ENCODE results near the gene INTS6. TPM values are rescaled to one million over a fixed set of nuclear protein-coding genes. Genes with fewer than 3 reads are reported as not detected.

Gene INTS6
- total RNA-seq, 4 donors from 2014 or later, result 22.4 to 35.0 (median 29.8) TPM

- Histone ChIP-seq H3K27me3 (no peaks in the 10 kb centered on the region), H3K9me3 (no peaks in the 10 kb centered on the region), H3K4me1 (no peaks in the 10 kb centered on the region), H3K4me3 (no peak overlapping the region), H3K27ac (no peak overlapping the region), H3K36me3 (no peaks in the 10 kb centered on the region)
- no peak for ATAC-seq
- no peak for TF ChIP-seq POLR2AphosphoS5 (IDR thresholded peaks at IDR 0.05)
- TF ChIP-seq POLR2A (IDR thresholded peaks at IDR 0.05), result no peak
- TF ChIP-seq, protein P1, sequence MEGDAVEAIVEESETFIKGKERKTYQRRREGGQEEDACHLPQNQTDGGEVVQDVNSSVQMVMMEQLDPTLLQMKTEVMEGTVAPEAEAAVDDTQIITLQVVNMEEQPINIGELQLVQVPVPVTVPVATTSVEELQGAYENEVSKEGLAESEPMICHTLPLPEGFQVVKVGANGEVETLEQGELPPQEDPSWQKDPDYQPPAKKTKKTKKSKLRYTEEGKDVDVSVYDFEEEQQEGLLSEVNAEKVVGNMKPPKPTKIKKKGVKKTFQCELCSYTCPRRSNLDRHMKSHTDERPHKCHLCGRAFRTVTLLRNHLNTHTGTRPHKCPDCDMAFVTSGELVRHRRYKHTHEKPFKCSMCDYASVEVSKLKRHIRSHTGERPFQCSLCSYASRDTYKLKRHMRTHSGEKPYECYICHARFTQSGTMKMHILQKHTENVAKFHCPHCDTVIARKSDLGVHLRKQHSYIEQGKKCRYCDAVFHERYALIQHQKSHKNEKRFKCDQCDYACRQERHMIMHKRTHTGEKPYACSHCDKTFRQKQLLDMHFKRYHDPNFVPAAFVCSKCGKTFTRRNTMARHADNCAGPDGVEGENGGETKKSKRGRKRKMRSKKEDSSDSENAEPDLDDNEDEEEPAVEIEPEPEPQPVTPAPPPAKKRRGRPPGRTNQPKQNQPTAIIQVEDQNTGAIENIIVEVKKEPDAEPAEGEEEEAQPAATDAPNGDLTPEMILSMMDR (IDR thresholded peaks at IDR 0.05), result no peak
- TF ChIP-seq EP300 (IDR thresholded peaks at IDR 0.05), result no peak
Measured at GRCh38 chr13:51349016-51349415, 103.8 kb downstream of the INTS6 start.

GRCh38 chr13:51348069-51348967, 104.5 kb downstream of the INTS6 start:
- Histone ChIP-seq H3K4me3 (no peak overlapping the region), H3K4me1 (no peaks in the 10 kb centered on the region), H3K27ac (no peak overlapping the region), H3K27me3 (no peaks in the 10 kb centered on the region), H3K36me3 (no peaks in the 10 kb centered on the region), H3K9me3 (no peaks in the 10 kb centered on the region)
- WGBS, 2 donors (ENCODE audit: low coverage in 1 of 2), result 36 to 62% methylated on average over 4 of the region's 10 CpGs
- no peak for ATAC-seq
- TF ChIP-seq POLR2A (IDR thresholded peaks at IDR 0.05) (no peak), EP300 (IDR thresholded peaks at IDR 0.05) (no peak), POLR2AphosphoS5 (IDR thresholded peaks at IDR 0.05) (no peak)
- TF ChIP-seq, protein P1 (IDR thresholded peaks at IDR 0.05), result no peak

DNA sequence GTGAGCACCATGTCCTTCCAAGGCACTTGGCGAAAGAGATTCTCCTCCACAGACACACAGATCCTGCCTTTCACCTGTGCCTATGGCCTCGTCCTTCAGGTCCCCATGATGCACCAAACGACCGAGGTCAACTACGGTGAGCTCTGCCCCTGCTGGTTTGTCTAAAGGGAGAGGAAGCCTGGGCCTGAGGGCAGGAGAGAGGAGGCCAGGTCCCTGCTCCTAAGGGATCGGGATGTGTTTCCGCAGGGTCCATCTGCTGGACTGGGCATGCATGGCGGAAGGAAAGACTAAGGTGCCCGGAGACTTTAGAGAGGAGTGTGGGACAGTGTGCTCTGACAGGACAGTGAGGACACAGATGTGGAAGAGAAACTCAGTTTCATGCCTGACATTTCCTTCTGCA, 105.7 kb downstream of the INTS6 start:
- H3K4me3 ChIP-seq, result no peak overlapping the region
- no peak overlapping the region for H3K27ac ChIP-seq
- no peak for ATAC-seq
- TF ChIP-seq POLR2AphosphoS5 (IDR thresholded peaks at IDR 0.05), result no peak
- no peak for TF ChIP-seq EP300 (IDR thresholded peaks at IDR 0.05)
- TF ChIP-seq, protein P1 (IDR thresholded peaks at IDR 0.05), result no peak
- TF ChIP-seq POLR2A (IDR thresholded peaks at IDR 0.05), result no peak
- H3K4me1 ChIP-seq, result no peaks in the 10 kb centered on the region
- WGBS, 2 donors (ENCODE audit: low coverage in 1 of 2), result 100% methylated on average over 3 of the region's 9 CpGs; no CpG with 5 or more reads in 1 of the 2 donors
- no peaks in the 10 kb centered on the region for H3K9me3 ChIP-seq
- H3K36me3 ChIP-seq, result no peaks in the 10 kb centered on the region
- no peaks in the 10 kb centered on the region for H3K27me3 ChIP-seq

GRCh38 chr13:51346397-51346796, 106.4 kb downstream of the INTS6 start:
- Histone ChIP-seq H3K9me3 (no peaks in the 10 kb centered on the region), H3K27me3 (no peaks in the 10 kb centered on the region), H3K4me1 (no peaks in the 10 kb centered on the region), H3K4me3 (no peak overlapping the region), H3K27ac (no peak overlapping the region), H3K36me3 (no peaks in the 10 kb centered on the region)
- WGBS, 2 donors (ENCODE audit: low coverage in 1 of 2), result 67 to 90% methylated on average over 1 to 2 of the region's 2 CpGs
- ATAC-seq, result no peak
- TF ChIP-seq EP300 (IDR thresholded peaks at IDR 0.05) (no peak), POLR2AphosphoS5 (IDR thresholded peaks at IDR 0.05) (no peak), POLR2A (IDR thresholded peaks at IDR 0.05) (no peak)
- TF ChIP-seq, protein P1 (IDR thresholded peaks at IDR 0.05), result no peak

DNA sequence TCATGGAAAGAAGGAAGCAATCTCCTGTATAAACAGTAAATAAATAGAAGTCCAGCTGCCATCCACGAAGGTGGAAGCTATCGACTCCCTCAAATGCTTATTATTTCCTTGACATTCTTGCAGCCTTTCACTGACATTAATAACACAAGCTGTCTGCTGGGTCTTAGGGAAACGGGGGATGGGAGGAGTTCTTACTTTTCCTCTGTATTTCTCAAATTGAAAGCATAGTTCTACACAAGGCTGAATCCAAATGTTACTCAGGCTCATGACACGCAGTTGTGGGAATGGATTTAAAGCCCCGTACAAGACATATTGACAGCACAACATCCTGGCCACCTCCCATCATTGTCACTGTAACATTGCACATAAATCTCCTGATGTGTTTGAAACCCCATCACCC, 109.4 kb downstream of the INTS6 start:
- Histone ChIP-seq H3K36me3 (no peaks in the 10 kb centered on the region), H3K27ac (no peak overlapping the region), H3K4me1 (no peaks in the 10 kb centered on the region), H3K27me3 (no peaks in the 10 kb centered on the region), H3K9me3 (no peaks in the 10 kb centered on the region), H3K4me3 (no peak overlapping the region)
- ATAC-seq, result no peak
- 58 to 60% methylated on average over 5 of the region's 5 CpGs for WGBS, 2 donors (ENCODE audit: low coverage in 1 of 2)
- TF ChIP-seq, protein P1 (IDR thresholded peaks at IDR 0.05), result no peak
- TF ChIP-seq EP300 (IDR thresholded peaks at IDR 0.05) (no peak), POLR2A (IDR thresholded peaks at IDR 0.05) (no peak), POLR2AphosphoS5 (IDR thresholded peaks at IDR 0.05) (no peak)
